LNCaP clone FGC (cell line): ENCODE results near the gene LRRN4CL.
A peak's percentile ranks its signal among the peaks of the same experiment; 100 is the strongest.

Experiments used
- DNase-seq: peaks from one replicate; pipeline ENCODE4 v3.0.0-alpha.2; 2011; ENCODE audit warnings: low read depth
- H3K4me3 ChIP-seq: 2 replicates; pipeline ENCODE4 v1.5.1; 2011; ENCODE audit warnings: mild to moderate bottlenecking, low read depth, low read length, control low read depth
- TF ChIP-seq, protein P1 (sequence below): IDR thresholded peaks from 2 replicates; pipeline ENCODE4 v1.5.1; 2012; ENCODE audit warnings: mild to moderate bottlenecking; ENCODE audit not compliant: control insufficient read depth, insufficient read depth; ENCODE audit errors: extremely low read depth

LRRN4CL gene

DNA sequence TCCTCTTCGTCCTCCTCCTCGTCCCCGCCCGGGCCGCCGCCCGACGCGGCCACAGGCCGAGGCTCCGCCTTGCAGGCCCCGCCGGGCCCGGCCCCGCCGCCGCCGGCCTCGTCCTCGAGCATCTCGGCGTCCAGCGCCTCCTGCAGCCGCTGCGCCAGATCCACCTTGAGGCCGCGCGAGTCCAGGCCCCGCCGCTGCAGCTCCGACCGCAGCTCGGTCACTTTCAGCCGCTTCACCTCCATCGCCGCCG lies 37.5 kb upstream of the LRRN4CL start:
- TF ChIP-seq, protein P1, sequence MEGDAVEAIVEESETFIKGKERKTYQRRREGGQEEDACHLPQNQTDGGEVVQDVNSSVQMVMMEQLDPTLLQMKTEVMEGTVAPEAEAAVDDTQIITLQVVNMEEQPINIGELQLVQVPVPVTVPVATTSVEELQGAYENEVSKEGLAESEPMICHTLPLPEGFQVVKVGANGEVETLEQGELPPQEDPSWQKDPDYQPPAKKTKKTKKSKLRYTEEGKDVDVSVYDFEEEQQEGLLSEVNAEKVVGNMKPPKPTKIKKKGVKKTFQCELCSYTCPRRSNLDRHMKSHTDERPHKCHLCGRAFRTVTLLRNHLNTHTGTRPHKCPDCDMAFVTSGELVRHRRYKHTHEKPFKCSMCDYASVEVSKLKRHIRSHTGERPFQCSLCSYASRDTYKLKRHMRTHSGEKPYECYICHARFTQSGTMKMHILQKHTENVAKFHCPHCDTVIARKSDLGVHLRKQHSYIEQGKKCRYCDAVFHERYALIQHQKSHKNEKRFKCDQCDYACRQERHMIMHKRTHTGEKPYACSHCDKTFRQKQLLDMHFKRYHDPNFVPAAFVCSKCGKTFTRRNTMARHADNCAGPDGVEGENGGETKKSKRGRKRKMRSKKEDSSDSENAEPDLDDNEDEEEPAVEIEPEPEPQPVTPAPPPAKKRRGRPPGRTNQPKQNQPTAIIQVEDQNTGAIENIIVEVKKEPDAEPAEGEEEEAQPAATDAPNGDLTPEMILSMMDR, result no peak
- H3K4me3 ChIP-seq, result peak overlapping the region; percentile 78
- no peak for DNase-seq

DNA sequence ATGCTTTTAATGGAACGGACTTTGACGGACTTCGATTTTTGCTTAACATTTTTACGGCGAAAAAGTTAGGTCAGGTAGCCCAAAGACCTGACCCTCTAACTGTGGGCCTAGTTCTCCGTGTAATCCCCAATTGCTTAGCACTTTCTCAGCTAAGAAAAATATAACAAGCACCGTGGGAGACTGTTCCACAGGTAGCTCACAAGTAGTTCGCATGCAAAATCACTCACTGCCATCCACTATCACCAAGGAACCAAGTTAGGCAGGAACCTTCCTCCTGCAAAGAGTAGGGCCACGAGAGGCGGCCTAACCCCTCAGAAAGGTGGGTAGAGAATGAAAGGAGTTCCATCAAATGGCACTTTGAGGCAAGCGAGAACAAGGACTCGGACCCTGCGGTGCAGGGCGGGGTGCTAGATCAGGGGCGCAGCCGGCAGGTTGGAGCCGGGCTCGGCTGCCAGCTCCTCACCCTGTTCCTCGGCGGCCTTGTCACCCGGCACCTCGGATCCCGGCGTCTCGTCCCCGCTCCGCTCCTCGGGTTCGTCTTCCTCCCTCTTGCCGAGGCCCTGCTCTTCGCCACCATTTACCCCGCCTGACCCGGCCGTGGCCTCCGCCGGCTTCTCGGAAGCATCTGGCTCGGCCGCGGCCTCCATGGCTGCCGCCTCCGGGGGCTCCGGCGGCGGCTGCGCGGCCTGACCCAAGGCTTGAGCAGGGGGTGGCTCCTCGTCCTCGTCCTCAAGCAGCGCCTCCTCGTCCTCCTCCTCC lies 37.0 kb upstream of the LRRN4CL start:
- TF ChIP-seq, protein P1, result no peak
- no peak for DNase-seq
- H3K4me3 ChIP-seq, result peak overlapping the region; percentile 78

DNA sequence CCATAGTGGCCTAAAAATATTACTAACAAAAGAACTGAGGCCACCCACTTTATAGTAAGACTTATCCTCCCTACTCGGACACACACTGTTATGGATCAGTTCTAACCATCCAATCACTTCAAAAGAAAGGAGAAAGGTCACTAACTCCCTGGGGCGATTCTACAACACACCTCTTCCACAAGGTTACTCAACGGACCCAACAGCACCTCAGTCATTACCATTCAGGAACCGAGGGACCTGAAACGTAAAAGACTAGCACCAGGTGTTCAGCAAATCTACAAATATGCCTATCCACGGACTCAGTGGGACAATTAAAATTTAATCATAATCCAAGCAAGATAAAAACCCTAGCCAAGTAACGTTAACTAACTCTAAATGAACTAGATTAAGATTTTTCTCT lies 36.3 kb upstream of the LRRN4CL start:
- TF ChIP-seq, protein P1, result no peak
- peak overlapping the region; percentile 78 for H3K4me3 ChIP-seq
- no peak for DNase-seq

DNA sequence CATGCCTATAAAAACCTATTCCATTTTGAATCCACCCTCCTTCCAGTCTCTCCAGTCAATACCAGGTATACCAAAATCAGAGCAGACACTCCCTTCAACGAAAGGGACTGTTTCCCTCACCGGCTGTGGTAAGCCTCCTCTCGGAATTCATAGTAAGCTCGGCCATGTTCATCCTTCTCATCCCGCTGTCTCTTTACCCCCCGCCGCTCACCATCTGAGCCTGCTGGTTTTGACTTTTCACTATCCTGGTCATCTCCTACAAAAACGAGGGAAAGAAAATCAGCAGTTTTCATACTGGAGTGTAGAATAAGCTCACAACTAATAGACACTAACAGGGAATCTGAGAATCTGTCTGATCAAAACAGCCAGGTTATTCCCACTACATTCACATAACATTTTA lies 34.8 kb upstream of the LRRN4CL start:
- no peak overlapping the region for H3K4me3 ChIP-seq
- TF ChIP-seq, protein P1, result no peak
- DNase-seq, result no peak

DNA sequence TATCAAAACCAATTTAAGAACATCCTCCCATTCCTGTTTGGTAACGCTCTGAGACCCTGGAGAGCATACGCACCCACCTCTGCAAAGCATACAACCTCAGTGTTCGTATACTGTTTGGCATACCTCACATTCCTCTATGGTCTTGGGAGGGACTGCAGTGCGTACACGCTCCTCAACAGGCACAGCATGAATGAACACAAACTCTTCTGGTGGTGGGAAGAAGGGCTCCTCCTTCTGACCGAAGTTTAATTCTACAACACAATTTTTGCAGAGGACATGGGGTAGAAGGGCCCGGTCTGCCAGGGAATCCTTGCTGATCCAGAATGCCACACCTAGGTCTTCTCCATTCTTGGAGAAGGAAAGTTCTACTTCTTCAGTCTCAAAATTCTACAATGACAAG lies 32.7 kb upstream of the LRRN4CL start:
- no peak overlapping the region for H3K4me3 ChIP-seq
- DNase-seq, result no peak
- TF ChIP-seq, protein P1, result 0 out of 2 replicates have a peak, but pooled peaks have one; percentile 8

DNA sequence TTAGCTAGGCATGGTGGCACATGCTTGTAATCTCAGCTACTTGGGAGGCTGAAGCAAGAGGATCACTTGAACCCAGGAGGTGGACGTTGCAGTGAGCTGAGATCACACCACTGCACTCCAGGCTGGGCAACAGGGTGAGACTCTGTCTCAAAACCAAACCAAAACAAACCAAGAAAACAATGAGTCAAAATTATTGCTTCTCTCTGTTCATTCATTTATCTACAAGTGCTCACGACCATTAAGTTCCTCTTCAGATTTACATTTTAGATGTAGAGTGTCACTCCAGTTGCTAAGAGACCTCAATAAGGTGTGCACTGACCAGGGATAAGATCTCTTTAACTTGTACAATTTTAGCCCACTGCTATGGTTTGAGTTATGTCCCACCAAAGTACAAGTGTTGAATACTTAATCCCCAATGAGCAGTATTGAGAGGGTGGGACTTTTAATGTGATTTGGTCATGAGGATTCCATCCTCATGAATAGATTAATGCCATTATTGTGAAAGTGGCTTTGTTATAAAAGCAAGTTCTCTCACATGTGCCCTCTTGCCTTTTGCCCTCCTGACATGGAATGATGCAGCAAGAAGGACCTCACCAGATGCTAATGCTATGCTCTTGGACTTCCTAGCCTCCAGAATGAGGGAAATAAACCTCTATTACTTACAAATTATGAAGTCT lies 30.1 kb upstream of the LRRN4CL start:
- H3K4me3 ChIP-seq, result no peak overlapping the region
- TF ChIP-seq, protein P1, result no peak

More for the DNA sequence above, 30.1 kb upstream of the LRRN4CL start:
- no peak for DNase-seq
